ENCODE measurements around the gene CCDC157.
"Not testable (repeated sequence)": the region's sequence is repeated elsewhere in the genome, so short reads cannot be mapped to it uniquely, and the experiment has no call there.

The CCDC157 gene

GRCh38 chr22:30326255-30326705, 30.5 kb upstream of the CCDC157 start:
- ATAC-seq: peak; percentile 14 to 31

- ATAC-seq: peak; percentile 93 to 96
These were observed 30.0 kb upstream of the CCDC157 start, which contains the start of gene TBC1D10A for GRCh38 chr22:30326706-30327362. TBC1D10A (minus strand) TSS chr22:30326941; CDS start chr22:30326881, 60 bp downstream.

- no peak for ATAC-seq
These were observed 28.9 kb upstream of the CCDC157 start for GRCh38 chr22:30327864-30328345.

- ATAC-seq: no peak
These were observed 28.2 kb upstream of the CCDC157 start for GRCh38 chr22:30328466-30329049.

- no peak for ATAC-seq
These were observed 24.3 kb upstream of the CCDC157 start for GRCh38 chr22:30332551-30332950.

GRCh38 chr22:30332994-30333706, 23.7 kb upstream of the CCDC157 start:
- peak in 1 of 2 donors; percentile 39 for ATAC-seq

GRCh38 chr22:30333707-30334087, 23.1 kb upstream of the CCDC157 start:
- no peak for ATAC-seq

GRCh38 chr22:30334646-30335045, 22.2 kb upstream of the CCDC157 start:
- ATAC-seq: no peak

GRCh38 chr22:30335236-30335635, 21.6 kb upstream of the CCDC157 start:
- no peak for ATAC-seq

GRCh38 chr22:30336752-30337460, 19.9 kb upstream of the CCDC157 start:
- no peak for ATAC-seq

GRCh38 chr22:30337461-30337778, 19.4 kb upstream of the CCDC157 start:
- ATAC-seq: no peak

- not testable (repeated sequence) for ATAC-seq
These were observed 18.5 kb upstream of the CCDC157 start for GRCh38 chr22:30338341-30338740.

- ATAC-seq: no peak
These were observed 18.0 kb upstream of the CCDC157 start for GRCh38 chr22:30338802-30339201.

- no peak for ATAC-seq
These were observed 15.7 kb upstream of the CCDC157 start for GRCh38 chr22:30340911-30341685.

- ATAC-seq: no peak
These were observed 12.2 kb upstream of the CCDC157 start for GRCh38 chr22:30344447-30345200.

- ATAC-seq: peak; percentile 93 to 95
These were observed 9.4 kb upstream of the CCDC157 start for GRCh38 chr22:30347255-30347892.

GRCh38 chr22:30348404-30348803, 8.4 kb upstream of the CCDC157 start:
- ATAC-seq: peak in 1 of 2 donors; percentile 24

- no peak for ATAC-seq
These were observed 8.0 kb upstream of the CCDC157 start for GRCh38 chr22:30348809-30349208.

GRCh38 chr22:30351226-30351625, 5.6 kb upstream of the CCDC157 start:
- ATAC-seq: no peak

GRCh38 chr22:30354644-30355043, 2.2 kb upstream of the CCDC157 start:
- ATAC-seq: no peak

- no peak for ATAC-seq
These were observed 396 bp downstream of the CCDC157 start for GRCh38 chr22:30357236-30357570.
